MG63 (cell line): Measurements from ENCODE around the gene PPM1B. TPM values are rescaled to one million over a fixed set of nuclear protein-coding genes. Genes with fewer than 3 reads are reported as not detected.
"Not testable (repeated sequence)": the region's sequence is repeated elsewhere in the genome, so short reads cannot be mapped to it uniquely, and the experiment has no call there.

Experiments used
- DNase-seq: peaks from one replicate; pipeline ENCODE4 v3.0.0-alpha.2; 2020
- H3K27me3 ChIP-seq: fragments of 250-450 bp; sonication (Bioruptor Pico); 2 replicates; pipeline ENCODE4 v1.5.1; 2020; ENCODE audit warnings: mild to moderate bottlenecking, moderate library complexity
- H3K36me3 ChIP-seq: fragments of 250-450 bp; sonication (Bioruptor Pico); 2 replicates; pipeline ENCODE4 v1.5.1; 2020; ENCODE audit warnings: mild to moderate bottlenecking, moderate library complexity
- H3K4me3 ChIP-seq: fragments of 250-450 bp; sonication (Bioruptor Pico); 2 replicates; pipeline ENCODE4 v1.5.1; 2020; ENCODE audit warnings: mild to moderate bottlenecking, moderate library complexity
- H3K9me3 ChIP-seq: fragments of 250-450 bp; sonication (Bioruptor Pico); 2 replicates; pipeline ENCODE4 v1.5.1; 2020; ENCODE audit warnings: mild to moderate bottlenecking, moderate library complexity
- total RNA-seq: library from RNA; depleted of rRNA; stranded (reverse); fragments of >200 nt; shearing (Covaris generic); gene quantifications from 2 replicates; pipeline ENCODE4 v1.2.3, GENCODE V29; 2014; ENCODE audit warnings: low replicate concordance

PPM1B gene
- total RNA-seq, 1 experiment from 2014 or later, result 16.6 TPM

DNA sequence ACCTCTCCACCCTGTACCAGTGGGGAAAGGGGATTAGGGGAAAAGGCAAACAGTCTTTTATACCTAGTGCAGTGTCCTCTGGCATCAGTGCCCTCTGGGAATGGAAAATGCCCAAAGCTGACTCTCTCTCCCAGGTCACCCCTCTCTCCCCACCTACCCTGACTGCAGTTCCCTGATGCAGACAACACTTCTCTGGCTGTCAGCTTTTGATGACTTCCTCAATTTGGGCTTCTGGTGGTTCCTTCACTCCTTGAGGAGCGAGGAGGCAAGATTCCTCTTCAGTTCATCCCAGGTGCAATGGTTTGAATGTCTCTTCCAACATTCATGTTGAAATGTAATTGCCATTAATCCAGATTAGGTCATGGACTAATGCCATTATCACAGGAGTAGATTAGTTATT, 19.7 kb upstream of the PPM1B start:
- no peaks in the 10 kb centered on the region for H3K27me3 ChIP-seq
- DNase-seq, result no peak
- no peaks in the 10 kb centered on the region for H3K9me3 ChIP-seq
- H3K4me3 ChIP-seq, result no peak overlapping the region
- H3K36me3 ChIP-seq, result no peaks in the 10 kb centered on the region

DNA sequence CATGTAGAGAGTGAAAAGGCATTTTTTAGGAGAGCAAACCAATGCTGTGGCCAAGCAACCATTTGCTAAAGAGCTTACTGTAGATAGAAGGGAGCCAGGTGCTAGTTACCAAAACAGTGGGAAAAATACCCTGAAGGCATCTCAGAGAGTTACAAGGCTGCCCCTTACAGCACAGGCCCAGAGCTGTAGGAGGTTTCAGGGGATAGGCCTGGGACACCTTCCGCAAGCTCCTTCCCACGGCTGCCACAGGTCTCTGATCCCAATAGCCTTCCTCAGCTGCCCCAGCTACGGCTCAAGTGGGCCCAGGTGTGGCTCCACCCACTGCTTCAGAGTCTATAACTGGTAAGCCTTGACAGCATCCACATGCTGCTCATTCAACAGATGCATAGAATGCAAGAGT, 18.2 kb upstream of the PPM1B start:
- no peak for DNase-seq

DNA sequence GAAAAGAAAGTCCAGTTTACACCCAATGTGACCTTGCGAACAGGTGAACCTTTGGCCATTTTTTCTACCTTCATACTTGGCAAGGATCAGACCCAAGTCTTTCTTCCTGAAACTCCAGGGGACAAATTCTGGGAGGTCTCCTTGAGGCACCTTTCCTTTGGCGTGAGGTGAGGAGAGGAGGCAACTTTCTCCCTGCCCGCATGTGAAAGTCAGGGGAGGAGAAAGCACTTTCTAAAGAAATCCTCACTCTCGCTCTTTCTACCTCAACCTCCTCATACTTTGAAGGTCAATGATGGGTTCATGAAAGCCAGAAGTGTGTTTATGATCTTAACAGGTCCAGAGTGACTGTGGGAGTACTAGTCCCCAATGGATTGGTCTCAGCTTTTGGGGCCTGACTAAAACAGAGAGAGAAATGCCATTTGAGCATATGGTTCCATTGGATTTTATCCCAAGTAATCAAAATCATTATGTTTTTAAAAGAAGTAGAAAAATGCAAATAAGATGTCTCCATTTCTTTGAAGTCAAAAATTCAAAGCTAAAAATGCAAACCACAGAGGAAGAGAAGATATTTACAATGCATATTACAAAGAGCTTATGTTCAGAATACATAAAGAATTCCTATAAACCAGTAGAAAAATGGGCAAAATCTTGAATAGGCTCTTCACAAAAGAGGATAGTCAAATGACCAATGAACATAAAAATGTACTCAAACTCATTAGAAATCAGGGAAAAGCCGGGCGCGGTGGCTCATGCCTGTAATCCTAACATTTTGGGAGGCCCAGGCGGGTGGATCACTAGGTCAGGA, 15.6 kb upstream of the PPM1B start:
- no peak for DNase-seq
- Histone ChIP-seq H3K36me3 (no peaks in the 10 kb centered on the region), H3K9me3 (no peaks in the 10 kb centered on the region), H3K4me3 (no peak overlapping the region), H3K27me3 (no peaks in the 10 kb centered on the region)

More for the DNA sequence above, 18.2 kb upstream of the PPM1B start:
- Histone ChIP-seq H3K27me3 (no peaks in the 10 kb centered on the region), H3K36me3 (no peaks in the 10 kb centered on the region), H3K9me3 (no peaks in the 10 kb centered on the region), H3K4me3 (no peak overlapping the region)

DNA sequence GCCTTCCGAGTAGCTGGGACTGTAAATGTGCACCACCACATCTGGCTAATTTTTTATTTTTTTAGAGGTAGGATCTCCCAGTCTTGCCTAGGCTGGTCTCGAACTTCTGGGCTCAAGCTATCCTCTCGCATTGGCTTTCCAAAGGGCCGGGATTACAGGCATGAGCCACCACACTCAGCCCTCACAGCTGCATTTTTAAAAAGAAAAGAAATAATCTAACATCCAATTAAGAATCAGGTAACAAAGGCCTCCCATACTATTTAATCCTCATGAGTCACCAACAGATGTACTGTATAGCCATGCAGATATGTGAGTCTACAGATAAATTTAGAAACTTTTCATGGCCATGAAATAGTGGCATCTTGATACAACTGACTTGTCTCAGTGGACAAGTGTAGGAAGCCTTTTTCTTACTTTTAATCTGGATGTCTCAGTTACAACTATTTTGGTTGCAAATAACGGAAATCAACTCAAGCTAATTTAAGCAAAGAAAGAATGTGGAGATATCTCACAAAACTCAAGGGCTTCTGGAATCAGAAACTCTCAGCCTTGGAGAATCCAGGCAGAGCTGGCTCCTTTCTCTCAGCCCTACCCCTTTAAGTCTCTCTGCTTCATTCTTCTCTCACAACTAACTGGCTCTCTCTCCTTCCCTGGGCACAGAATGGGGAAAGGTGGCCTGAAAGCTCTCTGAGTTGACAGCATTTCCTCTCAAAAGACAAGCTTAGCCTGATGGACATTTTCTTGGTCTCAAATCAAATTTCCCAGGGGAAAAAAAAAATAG, 12.8 kb upstream of the PPM1B start:
- no peaks in the 10 kb centered on the region for H3K9me3 ChIP-seq

DNA sequence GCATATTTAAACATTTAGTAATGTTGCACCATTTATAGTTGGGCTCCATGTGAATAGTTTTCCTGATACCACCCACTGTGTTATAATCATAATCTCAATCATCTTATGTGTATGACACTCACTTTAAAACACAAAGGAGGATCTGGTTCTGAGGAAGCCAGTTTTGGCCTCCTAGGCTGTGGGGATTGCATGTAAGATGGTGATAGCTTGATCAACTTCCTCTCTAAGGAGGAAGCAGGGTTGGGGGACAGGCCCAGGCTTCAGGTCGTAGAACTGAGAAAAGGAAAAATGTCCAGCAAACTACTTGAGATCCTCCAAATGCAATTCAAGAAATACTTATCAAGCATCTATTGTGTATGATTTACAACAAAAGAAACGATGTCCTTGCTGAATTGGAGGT, 4.9 kb upstream of the PPM1B start:
- no peaks in the 10 kb centered on the region for H3K9me3 ChIP-seq
- no peaks in the 10 kb centered on the region for H3K36me3 ChIP-seq
- no peak for DNase-seq
- H3K4me3 ChIP-seq, result no peak overlapping the region
- no peaks in the 10 kb centered on the region for H3K27me3 ChIP-seq

More for the DNA sequence above, 12.8 kb upstream of the PPM1B start:
- no peak overlapping the region for H3K4me3 ChIP-seq
- DNase-seq, result no peak
- no peaks in the 10 kb centered on the region for H3K27me3 ChIP-seq
- no peaks in the 10 kb centered on the region for H3K36me3 ChIP-seq

DNA sequence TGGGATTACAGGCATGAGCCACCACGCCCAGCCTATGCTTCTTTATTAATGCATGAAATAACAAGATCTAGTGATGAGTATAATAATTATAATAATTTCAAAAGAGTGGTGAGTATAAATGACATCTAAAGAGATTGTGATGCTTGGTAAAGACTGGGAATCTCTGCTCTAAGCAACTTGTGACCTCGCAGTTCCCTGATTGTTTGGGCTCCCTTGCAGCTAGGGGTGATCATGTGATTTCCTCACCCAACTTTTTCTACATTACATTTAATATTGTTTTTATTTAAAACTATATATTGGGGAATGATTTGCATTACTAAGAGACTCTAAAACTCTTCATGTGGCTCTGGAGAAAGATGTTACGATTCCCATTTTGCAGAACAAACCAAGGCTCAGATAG, 4.1 kb upstream of the PPM1B start:
- Histone ChIP-seq H3K27me3 (no peaks in the 10 kb centered on the region), H3K9me3 (no peaks in the 10 kb centered on the region), H3K4me3 (no peak overlapping the region), H3K36me3 (no peaks in the 10 kb centered on the region)
- DNase-seq, result no peak

DNA sequence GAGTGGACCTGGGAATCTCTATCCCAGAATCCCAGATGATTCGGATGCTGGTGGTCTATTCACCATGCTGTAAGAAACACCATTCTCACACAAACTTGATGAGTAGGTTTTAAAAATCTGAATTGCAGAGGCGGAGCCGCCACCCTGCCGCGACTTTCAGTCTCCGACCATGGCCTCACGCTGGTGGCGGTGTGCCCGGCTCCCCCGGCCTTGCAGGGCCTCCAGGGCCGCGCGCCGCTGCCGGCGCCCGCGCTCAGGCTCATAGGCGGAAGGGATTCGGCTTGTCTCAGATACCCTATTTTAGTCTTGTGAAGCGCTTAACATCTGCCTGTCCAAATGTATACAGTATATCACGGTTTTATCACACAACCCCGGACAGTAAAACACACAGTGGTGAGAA, 2.6 kb upstream of the PPM1B start:
- no peak overlapping the region for H3K4me3 ChIP-seq
- H3K27me3 ChIP-seq, result no peaks in the 10 kb centered on the region

DNA sequence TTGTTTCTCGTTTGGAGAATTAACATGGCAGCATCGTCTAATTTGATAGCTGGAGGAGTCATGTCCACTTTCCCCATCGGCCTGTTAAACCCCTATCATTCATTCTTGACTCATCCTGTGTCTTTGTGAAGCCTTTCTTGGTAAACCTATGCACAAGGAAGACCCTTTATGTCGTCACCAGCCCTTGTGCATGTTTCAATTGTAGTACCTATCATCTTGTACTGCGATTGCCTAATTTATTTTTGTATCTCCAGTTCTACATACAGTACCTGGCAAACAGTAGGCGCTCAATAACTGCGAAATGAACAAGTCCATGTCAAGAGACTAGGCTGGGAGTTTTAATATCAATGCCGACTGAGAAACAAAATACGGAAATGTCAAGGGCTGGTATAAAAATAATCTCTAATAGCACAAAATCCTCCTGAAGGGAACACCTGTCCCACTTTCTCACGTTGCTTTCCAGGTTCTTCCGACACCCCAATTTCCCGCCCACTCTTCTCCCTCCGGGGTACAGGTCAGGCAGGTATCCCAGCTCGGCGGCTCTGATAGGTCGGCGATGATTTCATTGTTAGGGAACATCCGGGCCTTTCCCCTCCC, 1.3 kb upstream of the PPM1B start:
- H3K36me3 ChIP-seq, result no peaks in the 10 kb centered on the region
- no peaks in the 10 kb centered on the region for H3K9me3 ChIP-seq
- peak overlapping the region; percentile 88 for H3K4me3 ChIP-seq
- no peak for DNase-seq
- H3K27me3 ChIP-seq, result no peaks in the 10 kb centered on the region

More for the DNA sequence above, 2.6 kb upstream of the PPM1B start:
- Histone ChIP-seq H3K36me3 (no peaks in the 10 kb centered on the region), H3K9me3 (no peaks in the 10 kb centered on the region)
- no peak for DNase-seq

DNA sequence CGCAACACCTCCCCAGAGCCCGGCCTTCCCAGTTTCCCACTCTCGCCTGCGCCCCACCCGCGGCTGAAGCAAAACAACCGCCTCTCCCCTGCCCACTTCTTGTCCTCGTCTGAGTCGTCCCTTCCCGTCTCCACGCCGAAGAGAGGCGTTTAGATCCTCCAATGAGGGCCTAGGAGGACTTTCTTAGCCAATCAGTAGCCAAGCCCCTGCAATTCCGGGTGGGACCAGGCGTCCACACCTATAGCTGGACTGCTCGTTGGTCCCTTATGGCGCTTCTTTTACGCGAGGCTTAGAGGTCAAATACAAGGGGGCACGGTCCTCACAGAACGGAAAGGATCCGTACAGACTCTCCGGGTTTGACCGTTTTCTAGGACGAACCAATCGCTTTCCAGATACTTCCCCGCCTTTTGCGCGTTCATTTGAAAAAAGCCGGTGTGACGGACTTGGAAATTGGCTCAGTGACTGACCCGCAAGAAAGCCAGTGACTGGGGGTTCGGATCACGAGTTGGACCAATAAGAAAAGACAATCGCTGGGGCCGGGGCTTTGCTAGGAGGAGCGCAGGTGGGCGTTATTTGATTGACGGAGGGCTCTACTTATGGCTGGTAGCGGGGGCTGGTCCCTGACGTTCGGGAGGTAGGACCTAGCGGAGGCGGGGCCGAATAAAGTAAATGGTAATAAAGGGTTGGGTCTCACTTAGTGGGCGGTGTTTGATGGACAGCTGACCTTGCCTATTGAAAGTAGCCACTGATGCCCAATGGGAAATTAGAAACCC, 581 bp upstream of the PPM1B start:
- Histone ChIP-seq H3K4me3 (peak overlapping the region; percentile 88), H3K27me3 (no peaks in the 10 kb centered on the region), H3K36me3 (no peaks in the 10 kb centered on the region), H3K9me3 (no peaks in the 10 kb centered on the region)
- peak; percentile 99 for DNase-seq

DNA sequence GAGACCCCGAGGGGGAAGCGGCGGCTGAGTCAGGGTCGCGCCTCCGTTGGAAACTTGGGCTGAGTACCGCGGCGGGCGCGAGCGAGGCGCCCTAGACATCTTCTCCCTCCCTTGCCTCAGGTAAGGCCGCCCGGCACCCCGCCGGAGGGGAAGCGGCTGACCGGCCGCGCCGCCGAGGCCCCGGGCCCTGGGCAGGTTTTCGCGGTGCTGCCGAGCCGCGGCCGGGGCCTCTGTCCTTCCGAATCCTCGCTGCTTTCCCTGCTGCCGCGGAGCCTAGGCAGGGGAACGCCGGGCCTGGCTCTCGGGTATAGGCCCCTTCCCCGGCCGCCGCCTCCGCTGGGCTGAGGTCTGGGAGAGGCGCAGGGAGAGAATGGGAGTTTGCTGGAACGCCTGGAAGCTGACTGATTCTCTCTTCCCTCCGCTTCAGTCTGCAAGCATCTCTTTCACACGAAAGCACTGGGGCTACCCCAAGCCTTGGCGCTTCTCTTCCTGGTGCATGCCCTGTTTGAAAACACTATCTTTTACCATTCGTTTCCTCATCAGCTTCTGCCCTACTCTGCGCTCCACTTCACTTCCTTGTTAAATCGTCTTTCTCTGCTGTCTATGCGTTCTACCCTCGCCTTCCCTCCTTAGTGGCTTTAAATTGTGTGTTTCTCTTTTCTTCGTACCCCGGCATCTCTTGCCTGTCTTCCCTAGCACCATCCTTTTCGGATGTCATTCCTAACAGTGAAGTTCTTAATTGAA, 652 bp downstream of the PPM1B start:
- H3K9me3 ChIP-seq, result no peaks in the 10 kb centered on the region
- H3K36me3 ChIP-seq, result no peaks in the 10 kb centered on the region
- DNase-seq, result peak; percentile 35
- H3K4me3 ChIP-seq, result peak overlapping the region; percentile 90
- no peaks in the 10 kb centered on the region for H3K27me3 ChIP-seq

DNA sequence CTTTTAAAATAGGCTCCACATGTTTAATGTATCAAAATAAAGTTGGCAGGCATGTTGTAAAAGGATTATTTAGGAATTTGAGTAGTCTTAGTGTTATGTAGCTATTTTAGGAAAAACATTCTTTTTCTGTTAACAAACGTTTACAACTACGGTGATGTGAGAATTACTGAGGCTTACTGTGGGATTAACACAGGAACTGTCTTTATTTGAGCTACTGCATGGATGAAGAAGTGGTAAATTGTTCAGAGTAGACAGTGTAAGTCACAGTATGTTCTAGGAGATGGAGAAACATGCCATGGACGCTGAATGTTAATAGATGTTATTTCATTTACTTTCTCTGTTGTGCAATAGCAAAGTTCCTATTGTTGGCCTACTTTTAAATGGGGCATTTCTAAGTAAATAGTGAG, 1.6 kb downstream of the PPM1B start:
- H3K27me3 ChIP-seq, result no peaks in the 10 kb centered on the region
- no peak for DNase-seq

DNA sequence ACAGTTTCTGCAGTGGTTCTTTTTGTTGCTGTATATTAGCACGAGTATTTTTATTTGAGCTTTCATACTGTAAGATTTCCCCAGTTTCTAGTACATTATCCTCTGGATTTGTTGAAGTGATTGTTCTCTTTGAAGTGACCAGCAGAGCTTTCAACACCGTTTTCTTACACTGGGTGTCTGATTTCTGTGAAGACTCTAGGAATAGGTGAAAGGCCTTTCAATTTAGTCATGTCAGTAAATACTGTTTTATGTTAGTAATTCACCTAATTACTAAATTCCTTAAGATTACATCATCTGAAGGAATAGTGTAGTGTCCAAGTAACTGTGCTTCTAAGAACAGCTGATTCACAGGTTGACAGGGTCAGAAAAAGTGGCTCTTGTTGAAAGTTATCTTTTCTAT, 2.3 kb downstream of the PPM1B start:
- Histone ChIP-seq H3K9me3 (no peaks in the 10 kb centered on the region), H3K36me3 (no peaks in the 10 kb centered on the region), H3K27me3 (no peaks in the 10 kb centered on the region), H3K4me3 (peak overlapping the region; percentile 90)
- no peak for DNase-seq

More for the DNA sequence above, 1.6 kb downstream of the PPM1B start:
- peak overlapping the region; percentile 90 for H3K4me3 ChIP-seq
- H3K9me3 ChIP-seq, result no peaks in the 10 kb centered on the region
- H3K36me3 ChIP-seq, result no peaks in the 10 kb centered on the region

DNA sequence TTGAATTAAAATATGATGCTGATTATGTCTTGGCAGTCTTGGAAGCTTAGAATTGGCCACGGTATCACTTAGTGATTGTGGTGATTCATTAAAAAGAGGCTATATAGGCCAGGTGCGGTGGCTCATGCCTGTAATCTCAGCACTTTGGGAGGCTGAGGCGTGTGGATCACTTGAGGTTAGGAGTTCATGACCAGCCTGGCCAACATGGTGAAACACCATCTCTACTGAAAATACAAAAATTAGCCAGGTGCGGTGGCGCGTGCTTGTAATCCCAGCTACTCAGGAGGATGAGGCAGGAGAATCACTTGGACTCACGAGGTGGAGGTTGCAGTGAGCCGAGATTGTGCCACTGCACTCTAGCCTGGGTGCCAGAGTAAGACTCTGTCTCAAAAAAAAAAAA, 2.8 kb downstream of the PPM1B start:
- H3K27me3 ChIP-seq, H3K36me3 ChIP-seq, H3K4me3 ChIP-seq, H3K9me3 ChIP-seq: not testable (repeated sequence)
- DNase-seq, result peak; percentile 2

DNA sequence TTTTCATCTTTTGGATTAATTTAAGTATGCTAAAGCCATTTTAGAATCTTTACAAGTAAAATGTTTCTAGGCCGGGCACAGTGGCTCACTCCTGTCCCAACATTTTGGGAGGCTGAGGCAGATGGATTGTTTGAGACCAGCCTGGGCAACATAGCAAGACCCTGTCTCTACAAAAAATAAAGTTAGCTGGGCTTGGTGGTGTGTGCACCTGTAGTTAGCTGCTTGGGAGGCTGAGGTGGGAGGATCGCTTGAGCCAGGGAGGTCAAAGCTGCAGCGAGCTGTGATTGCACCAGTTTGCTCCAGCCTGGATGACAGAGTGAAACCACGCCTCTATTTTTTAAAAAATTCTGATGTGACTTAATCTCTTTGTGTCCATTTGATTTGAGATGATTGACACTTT, 3.9 kb downstream of the PPM1B start:
- Histone ChIP-seq H3K4me3 (no peak overlapping the region), H3K9me3 (no peaks in the 10 kb centered on the region), H3K27me3 (no peaks in the 10 kb centered on the region), H3K36me3 (no peaks in the 10 kb centered on the region)
- no peak for DNase-seq

DNA sequence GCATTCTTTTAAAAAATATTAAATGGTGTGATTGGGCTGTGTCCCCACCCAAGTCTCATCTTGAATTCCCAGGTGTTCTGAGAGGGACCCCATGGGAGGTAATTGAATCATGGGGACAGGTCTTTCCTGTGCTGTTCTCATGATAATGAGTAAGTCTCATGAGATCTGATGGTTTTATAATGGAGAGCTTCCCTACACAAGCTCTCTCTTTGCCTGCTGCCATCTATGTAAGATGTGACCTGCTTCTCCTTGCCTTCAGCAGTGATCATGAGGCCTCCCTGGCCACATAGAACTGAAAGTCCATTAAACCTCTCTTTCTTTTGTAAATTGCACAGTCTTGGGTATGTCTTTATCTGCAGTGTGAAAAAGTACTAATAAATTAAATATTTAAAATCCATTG, 10.3 kb downstream of the PPM1B start:
- no peak for DNase-seq
- Histone ChIP-seq H3K27me3 (no peaks in the 10 kb centered on the region), H3K36me3 (no peaks in the 10 kb centered on the region), H3K9me3 (no peaks in the 10 kb centered on the region), H3K4me3 (no peak overlapping the region)

DNA sequence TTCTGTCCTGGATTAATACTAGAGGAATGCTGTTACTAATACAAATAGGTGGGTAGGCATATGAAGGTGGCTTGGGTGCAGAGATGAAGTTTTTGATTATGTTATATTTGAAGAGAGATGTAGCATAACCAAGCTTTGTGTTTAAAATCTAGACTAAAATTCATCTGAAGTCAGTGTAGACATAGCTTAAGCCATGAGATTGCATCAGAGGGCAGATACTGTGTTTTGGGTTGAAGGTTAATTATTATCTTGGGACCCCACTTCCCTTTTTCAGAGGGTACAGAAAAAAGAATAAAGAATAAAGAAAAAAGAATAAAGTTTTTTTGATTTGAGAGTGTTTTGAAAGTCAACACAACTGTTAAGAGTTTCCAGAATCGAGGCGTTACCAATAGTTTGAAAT, 13.0 kb downstream of the PPM1B start:
- H3K9me3 ChIP-seq, result no peaks in the 10 kb centered on the region
- H3K4me3 ChIP-seq, result no peak overlapping the region
- DNase-seq, result no peak
- H3K36me3 ChIP-seq, result no peaks in the 10 kb centered on the region
- H3K27me3 ChIP-seq, result no peaks in the 10 kb centered on the region
